HEK293 (cell line): ENCODE results near the gene HOXA4.

Source experiments
- CTCF ChIP-seq: fragments of 450-650 bp; formaldehyde crosslinking; IDR thresholded peaks from 2 replicates; pipeline ENCODE4 v1.5.1; 2016; ENCODE audit warnings: missing biosample characterization, missing genetic modification characterization
- SALL2 ChIP-seq: fragments of 450-650 bp; formaldehyde crosslinking; IDR thresholded peaks from 2 replicates; pipeline ENCODE4 v1.5.0; 2017; ENCODE audit warnings: missing biosample characterization, mild to moderate bottlenecking, missing genetic modification characterization, borderline replicate concordance
- ZFP3 ChIP-seq: fragments of 450-650 bp; formaldehyde crosslinking; IDR thresholded peaks from 2 replicates; pipeline ENCODE4 v1.5.1; 2016; ENCODE audit warnings: low read depth, missing biosample characterization, missing genetic modification characterization
- ZNF274 ChIP-seq, 2 experiments: fragments of 200-500 bp in 1 of 2; fragments of 450-650 bp in 1 of 2; sonication (Bioruptor generic) in 1 of 2; formaldehyde crosslinking in 1 of 2; IDR thresholded peaks; 2 replicates each; pipeline versions ENCODE4 v1.5.1 to v1.6.1; 2014 to 2016; ENCODE audit warnings: borderline replicate concordance in 1 of 2, inconsistent platforms in 1 of 2, low read length in 1 of 2, missing biosample characterization in 1 of 2, missing genetic modification characterization in 1 of 2
- ZNF350 ChIP-seq: fragments of 450-650 bp; formaldehyde crosslinking; IDR thresholded peaks from 2 replicates; pipeline ENCODE4 v1.5.0; 2017; ENCODE audit warnings: missing biosample characterization, mild to moderate bottlenecking, missing genetic modification characterization
- ZNF362 ChIP-seq: fragments of 450-650 bp; formaldehyde crosslinking; IDR thresholded peaks from 2 replicates; pipeline ENCODE4 v1.5.1; 2016; ENCODE audit warnings: missing biosample characterization, missing genetic modification characterization
- ZNF510 ChIP-seq: fragments of 450-650 bp; formaldehyde crosslinking; IDR thresholded peaks from 2 replicates; pipeline ENCODE4 v1.5.1; 2018; ENCODE audit warnings: mild to moderate bottlenecking, missing genetic modification characterization, missing biosample characterization; ENCODE audit not compliant: insufficient replicate concordance
- ZNF521 ChIP-seq: fragments of 450-650 bp; formaldehyde crosslinking; IDR thresholded peaks from 2 replicates; pipeline ENCODE4 v1.5.1; 2017; ENCODE audit warnings: missing biosample characterization, mild to moderate bottlenecking, missing genetic modification characterization
- ZNF544 ChIP-seq: fragments of 450-650 bp; formaldehyde crosslinking; IDR thresholded peaks from 2 replicates; pipeline ENCODE4 v1.5.0; 2017; ENCODE audit warnings: missing biosample characterization, missing genetic modification characterization
- ZNF629 ChIP-seq: fragments of 450-650 bp; formaldehyde crosslinking; IDR thresholded peaks from 2 replicates; pipeline ENCODE4 v1.5.1; 2017; ENCODE audit warnings: missing biosample characterization, missing genetic modification characterization
- ZNF791 ChIP-seq: fragments of 450-650 bp; formaldehyde crosslinking; IDR thresholded peaks from 2 replicates; pipeline ENCODE4 v1.5.1; 2016; ENCODE audit warnings: missing biosample characterization, missing genetic modification characterization
- ZSCAN4 ChIP-seq: fragments of 450-650 bp; formaldehyde crosslinking; IDR thresholded peaks from 2 replicates; pipeline ENCODE4 v1.5.1; 2017; ENCODE audit warnings: missing biosample characterization, missing genetic modification characterization

GRCh38 chr7:27104341-27105058 lies 26.1 kb downstream of the HOXA4 start:
- TF ChIP-seq ZNF274 (IDR thresholded peaks at IDR 0.05; ENCODE audit: low read length) (no peak), ZNF274 (tag by site-specific recombination; IDR thresholded peaks at IDR 0.05; ENCODE audit: borderline replicate concordance) (no peak), ZFP3 (tag by site-specific recombination) (no peak), CTCF (tag by site-specific recombination) (no peak), ZNF544 (tag by site-specific recombination) (no peak), ZNF791 (no peak), ZNF510 (tag by site-specific recombination) (no peak), ZNF362 (no peak), ZNF629 (tag by site-specific recombination) (no peak), ZSCAN4 (tag by site-specific recombination) (no peak), ZNF521 (tag by site-specific recombination) (no peak), SALL2 (no peak), ZNF350 (no peak)
